HG02884 (cell line): ENCODE measurements around the gene ALDH7A1.
A peak's percentile ranks its signal among the peaks of the same experiment; 100 is the strongest.
"Not testable (repeated sequence)": the region's sequence is repeated elsewhere in the genome, so short reads cannot be mapped to it uniquely, and the experiment has no call there.

Experiments
- ATAC-seq: cut with Tn5 transposase; IDR thresholded peaks from one replicate; pipeline ENCODE4 v1.9.1; 2021; ENCODE audit warnings: mild to moderate bottlenecking, moderate library complexity; ENCODE audit not compliant: unreplicated experiment

The ALDH7A1 gene

GRCh38 chr5:126594748-126595485 is at the start of gene ALDH7A1:
Gene ALDH7A1, minus strand, starts transcription at chr5:126595219. Its CDS starts 21 bp downstream, at chr5:126595198.
- ATAC-seq = peak; percentile 84

GRCh38 chr5:126641387-126641786 is 46.4 kb upstream of the ALDH7A1 start:
- ATAC-seq = peak; percentile 79

DNA sequence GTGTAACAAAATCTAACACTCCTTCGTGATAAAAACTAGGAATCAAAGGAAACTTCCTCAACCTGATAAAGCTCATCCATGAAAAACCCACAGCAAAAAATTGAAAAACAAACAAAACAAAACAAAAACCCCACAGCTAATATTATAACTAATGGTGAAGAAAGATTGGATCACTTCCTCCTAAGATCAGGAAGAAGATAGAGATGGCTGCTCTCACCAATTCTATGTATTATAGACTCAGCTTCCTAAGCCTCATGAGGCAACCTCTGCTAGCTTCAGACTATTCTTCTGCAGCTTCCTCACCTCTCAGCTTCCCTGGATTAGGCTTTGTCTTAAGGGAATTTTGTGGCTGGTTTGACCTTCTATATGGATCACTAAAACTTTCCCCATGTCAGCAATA is 45.8 kb upstream of the ALDH7A1 start:
- ATAC-seq = peak; percentile 30

DNA sequence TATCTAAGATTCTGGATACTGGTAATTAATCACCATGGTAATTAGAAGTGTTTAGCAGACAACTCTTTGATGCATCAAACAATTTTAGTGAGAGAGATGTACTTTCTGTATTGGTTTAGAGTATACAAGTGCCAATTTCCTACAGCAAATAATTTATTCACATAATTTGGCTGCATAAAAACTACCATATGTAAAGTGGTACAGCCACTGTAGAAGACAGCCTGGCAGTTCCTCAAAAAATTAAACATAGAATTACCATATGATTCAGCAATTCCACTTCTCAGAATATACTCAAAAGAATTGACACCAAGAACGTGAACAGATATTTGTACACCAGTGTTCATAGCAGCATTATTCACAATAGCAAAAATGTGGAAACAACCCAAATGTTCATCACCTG is 41.9 kb upstream of the ALDH7A1 start:
- no peak for ATAC-seq

- ATAC-seq = no peak
These were observed 40.6 kb upstream of the ALDH7A1 start for GRCh38 chr5:126635585-126635984.

DNA sequence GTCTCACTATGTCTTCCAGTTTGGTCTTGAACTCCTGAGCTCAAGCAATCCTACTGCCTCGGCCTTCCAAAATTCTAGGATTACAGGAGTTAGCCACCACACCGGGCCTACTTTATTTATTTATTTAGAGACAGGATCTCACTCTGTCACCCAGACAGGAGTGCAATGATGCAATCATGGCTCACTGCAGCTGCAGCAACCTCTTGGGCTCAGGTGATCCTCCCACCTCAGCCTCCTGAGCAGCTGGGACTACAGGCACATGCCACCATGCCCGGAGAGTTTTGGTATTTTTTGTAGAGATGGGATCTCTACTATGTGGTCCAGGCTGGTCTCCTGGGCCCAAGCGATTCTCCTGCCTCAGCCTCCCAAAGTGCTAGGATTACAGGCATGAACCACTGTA is 38.5 kb upstream of the ALDH7A1 start:
- no peak for ATAC-seq

DNA sequence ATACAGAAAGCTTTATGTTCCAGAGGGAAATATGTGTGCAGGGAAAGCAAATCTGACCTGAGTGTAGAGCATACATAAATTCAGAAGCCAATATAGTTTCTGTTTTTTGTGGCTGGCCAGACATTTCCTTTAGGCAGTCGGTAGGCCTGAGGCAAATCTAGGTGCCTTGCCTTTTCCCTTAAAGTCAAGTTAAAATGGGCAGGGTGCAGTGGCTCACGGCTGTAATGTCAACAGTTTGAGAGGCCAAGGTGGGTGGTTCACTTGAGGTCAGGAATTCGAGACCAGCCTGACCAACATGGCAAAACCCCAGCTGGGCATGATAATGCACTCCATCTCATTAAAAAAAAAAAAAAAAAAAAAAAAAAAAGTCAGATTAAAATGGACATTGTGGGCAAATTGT is 36.9 kb upstream of the ALDH7A1 start:
- ATAC-seq = no peak

DNA sequence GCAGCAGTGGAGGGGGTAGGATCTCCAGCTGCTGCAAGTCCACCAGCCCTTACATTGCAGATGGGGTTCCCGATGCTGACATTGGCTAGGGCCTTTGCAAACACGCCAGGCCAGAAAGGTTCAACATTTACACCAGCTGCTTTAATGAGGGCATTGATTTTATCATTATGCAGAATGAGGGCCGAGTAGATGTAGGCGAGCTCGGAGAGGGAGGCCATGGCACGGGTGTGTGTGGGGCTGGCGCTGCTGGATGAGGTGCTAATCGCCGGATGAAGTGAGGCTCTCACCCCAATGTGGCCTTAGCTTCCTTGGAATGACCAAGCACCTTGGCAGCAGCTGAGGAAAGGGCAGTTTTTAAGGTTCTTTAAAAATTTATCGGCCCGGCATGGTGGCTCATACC is 33.1 kb upstream of the ALDH7A1 start:
- ATAC-seq = no peak

DNA sequence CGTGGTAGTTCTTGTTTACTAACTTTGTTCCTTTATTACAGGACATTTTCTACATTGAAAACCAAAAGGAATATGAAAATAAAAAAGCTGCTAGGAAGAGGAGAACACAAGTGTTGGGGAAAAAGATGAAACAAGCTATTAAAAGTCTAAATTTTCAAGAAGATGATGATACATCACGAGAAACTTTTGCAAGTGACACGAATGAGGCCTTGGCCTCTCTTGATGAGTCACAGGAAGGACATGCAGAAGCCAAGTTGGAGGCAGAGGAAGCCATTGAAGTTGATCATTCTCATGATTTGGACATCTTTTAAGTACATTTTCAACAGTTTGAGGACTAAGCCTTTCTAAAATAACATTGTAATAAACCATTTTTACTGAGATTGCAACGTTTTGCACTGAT is 29.5 kb upstream of the ALDH7A1 start:
- ATAC-seq = no peak

GRCh38 chr5:126619781-126620180 is 24.8 kb upstream of the ALDH7A1 start:
- no peak for ATAC-seq

GRCh38 chr5:126617603-126618002 is 22.6 kb upstream of the ALDH7A1 start:
- ATAC-seq = not testable (repeated sequence)

- ATAC-seq = peak; percentile 90
These were observed 20.3 kb upstream of the ALDH7A1 start for GRCh38 chr5:126615286-126615685.

- ATAC-seq = no peak
These were observed 19.0 kb upstream of the ALDH7A1 start for GRCh38 chr5:126613941-126614592.

DNA sequence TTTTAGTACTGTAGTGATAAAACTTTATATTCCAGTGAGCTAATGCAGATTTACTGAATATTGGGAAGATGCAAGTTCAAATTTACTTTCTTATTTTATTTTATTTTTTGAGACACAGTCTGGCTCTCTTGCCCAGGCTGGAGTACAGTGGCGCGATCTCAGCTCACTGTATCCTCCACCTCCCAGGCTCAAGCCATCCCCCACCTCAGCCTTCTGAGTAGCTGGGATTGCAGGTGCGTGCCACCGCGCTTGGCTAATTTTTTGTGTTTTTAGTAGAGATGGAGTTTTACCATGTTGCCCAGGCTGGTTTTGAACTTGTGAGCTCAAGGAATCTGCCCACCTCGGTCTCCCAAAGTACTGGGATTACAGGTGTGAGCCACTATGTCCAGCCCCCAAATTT is 15.6 kb upstream of the ALDH7A1 start:
- ATAC-seq = no peak

DNA sequence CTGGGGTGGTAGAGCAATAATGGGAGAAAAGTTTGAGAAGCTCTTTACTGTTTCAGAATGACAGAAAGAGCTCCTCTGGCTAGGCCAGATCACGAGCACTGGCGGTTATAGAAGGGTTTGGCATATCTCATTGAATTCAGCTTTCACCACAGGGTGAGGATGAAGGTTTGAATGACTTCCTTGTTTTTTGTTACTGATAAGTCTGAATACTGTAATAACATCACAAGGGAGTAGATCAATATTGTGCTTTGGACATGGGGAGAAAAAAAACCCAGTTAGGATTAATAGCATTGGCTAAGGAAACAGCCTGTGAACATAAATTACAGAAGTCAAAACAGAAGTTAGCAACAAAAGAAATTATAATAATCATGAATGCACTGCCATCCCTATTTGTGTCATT is 15.1 kb upstream of the ALDH7A1 start:
- ATAC-seq = no peak

DNA sequence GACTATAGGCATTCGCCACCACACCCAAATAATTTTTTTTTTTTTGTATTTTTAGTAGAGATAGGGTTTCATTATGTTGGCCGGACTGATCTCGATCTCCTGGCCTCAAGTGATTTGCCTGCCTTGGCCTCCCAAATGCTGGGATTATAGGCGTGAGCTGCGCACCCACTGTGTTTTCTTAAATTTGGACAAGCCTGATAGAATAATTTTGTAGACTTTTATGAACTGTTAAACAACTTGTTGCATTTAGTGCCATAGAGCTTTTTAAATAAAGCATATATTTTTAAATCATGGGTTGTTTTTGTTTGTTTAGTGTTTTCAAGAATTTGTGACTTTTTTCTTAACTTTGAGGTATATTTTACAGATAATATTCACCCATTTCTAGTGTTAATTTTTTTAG is 10.5 kb upstream of the ALDH7A1 start:
- no peak for ATAC-seq

DNA sequence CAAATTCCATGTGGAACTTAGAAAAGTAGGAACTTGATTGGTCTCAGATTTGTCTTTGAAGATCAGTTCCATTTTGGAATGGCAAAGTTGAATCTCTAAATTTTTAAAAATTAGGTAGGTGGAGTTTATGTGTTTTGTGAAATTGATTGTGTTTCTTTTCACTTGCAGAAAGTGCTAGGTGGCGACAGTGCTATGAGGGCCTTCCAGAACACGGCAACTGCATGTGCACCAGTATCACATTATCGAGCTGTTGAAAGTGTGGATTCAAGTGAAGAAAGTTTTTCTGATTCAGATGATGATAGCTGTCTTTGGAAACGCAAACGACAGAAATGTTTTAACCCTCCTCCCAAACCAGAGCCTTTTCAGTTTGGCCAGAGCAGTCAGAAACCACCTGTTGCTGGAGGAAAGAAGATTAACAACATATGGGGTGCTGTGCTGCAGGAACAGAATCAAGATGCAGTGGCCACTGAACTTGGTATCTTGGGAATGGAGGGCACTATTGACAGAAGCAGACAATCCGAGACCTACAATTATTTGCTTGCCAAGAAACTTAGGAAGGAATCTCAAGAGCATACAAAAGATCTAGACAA is 8.5 kb upstream of the ALDH7A1 start:
- no peak for ATAC-seq

DNA sequence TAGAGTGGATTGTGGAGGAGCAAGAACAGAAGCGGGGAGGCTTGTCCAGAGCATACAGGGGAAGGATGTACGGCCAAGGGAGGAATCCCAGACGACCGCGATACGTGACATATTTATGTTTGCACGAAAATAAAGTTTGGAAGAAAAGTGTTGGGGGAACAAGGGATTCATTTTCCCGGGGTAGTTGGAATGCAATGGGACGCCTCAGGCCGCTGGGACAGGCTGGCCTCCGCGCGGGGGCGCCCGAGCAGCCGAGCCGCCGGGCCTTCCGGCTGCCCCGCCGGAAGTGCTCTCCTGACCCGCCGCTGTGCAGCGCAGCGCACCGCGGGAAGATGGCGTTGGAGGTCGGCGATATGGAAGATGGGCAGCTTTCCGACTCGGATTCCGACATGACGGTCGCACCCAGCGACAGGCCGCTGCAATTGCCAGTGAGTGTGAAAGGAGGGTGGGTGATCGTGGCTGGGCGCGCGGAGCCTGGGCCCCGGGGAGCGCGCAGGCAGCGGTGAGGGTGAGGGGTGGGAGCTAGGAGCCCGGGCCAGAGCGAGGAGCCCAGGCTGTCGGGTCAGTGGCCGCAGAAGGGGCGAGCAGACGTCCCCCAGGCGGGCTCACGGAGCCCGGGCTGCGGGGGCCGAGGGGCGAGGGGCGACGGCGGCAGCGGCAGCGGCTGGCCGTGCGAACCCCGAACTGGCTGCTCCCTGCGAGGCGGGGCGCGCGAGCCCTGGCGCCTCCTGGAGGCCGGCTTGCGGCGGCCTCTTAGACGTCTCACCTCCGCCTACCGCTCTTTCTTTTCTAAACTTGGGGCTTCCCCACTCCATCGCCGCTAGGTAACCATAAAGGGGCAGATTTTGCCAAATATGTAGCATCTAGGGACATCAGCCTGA is 5.9 kb upstream of the ALDH7A1 start, which contains the start of gene PHAX:
Gene PHAX (plus strand): TSS at position 317 of the 881 bp plus-strand sequence. CDS start 16 bp downstream, at position 333.
- ATAC-seq = peak; percentile 95

- ATAC-seq = not testable (repeated sequence)
These were observed 5.1 kb upstream of the ALDH7A1 start for GRCh38 chr5:126599971-126600630.

- no peak for ATAC-seq
These were observed 4.5 kb upstream of the ALDH7A1 start for GRCh38 chr5:126599499-126599898.
